ENCODE data around the gene EPHA2.

Gene EPHA2

GRCh38 chr1:16092097-16092922 lies 63.6 kb downstream of the EPHA2 start:
- no peak for DNase-seq (ENCODE audit: low read depth)

GRCh38 chr1:16091296-16091695 lies 64.6 kb downstream of the EPHA2 start:
- no peak for DNase-seq (ENCODE audit: low read depth)

GRCh38 chr1:16090076-16090826 lies 65.6 kb downstream of the EPHA2 start:
- DNase-seq (ENCODE audit: low read depth): no peak

- no peak for DNase-seq (ENCODE audit: low read depth)
Measured at GRCh38 chr1:16088996-16089395, 66.9 kb downstream of the EPHA2 start.

GRCh38 chr1:16088351-16088911 lies 67.4 kb downstream of the EPHA2 start:
- DNase-seq (ENCODE audit: low read depth): no peak

- no peak for DNase-seq (ENCODE audit: low read depth)
Measured at GRCh38 chr1:16087733-16088132, 68.1 kb downstream of the EPHA2 start.

GRCh38 chr1:16085522-16085921 lies 70.3 kb downstream of the EPHA2 start:
- DNase-seq (ENCODE audit: low read depth): no peak

- no peak for DNase-seq (ENCODE audit: low read depth)
Measured at GRCh38 chr1:16083486-16083885, 72.4 kb downstream of the EPHA2 start.

- DNase-seq (ENCODE audit: low read depth): no peak
Measured at GRCh38 chr1:16082283-16083038, 73.4 kb downstream of the EPHA2 start.

GRCh38 chr1:16081636-16082035 lies 74.2 kb downstream of the EPHA2 start:
- DNase-seq (ENCODE audit: low read depth): no peak

GRCh38 chr1:16080422-16081150 lies 75.3 kb downstream of the EPHA2 start:
- no peak for DNase-seq (ENCODE audit: low read depth)

GRCh38 chr1:16078925-16079656 lies 76.8 kb downstream of the EPHA2 start:
- DNase-seq (ENCODE audit: low read depth): peak; percentile 41

GRCh38 chr1:16077406-16078245 lies 78.2 kb downstream of the EPHA2 start:
- DNase-seq (ENCODE audit: low read depth): no peak

- DNase-seq (ENCODE audit: low read depth): no peak
Measured at GRCh38 chr1:16076865-16077238, 79.0 kb downstream of the EPHA2 start.

- DNase-seq (ENCODE audit: low read depth): no peak
Measured at GRCh38 chr1:16076031-16076864, 79.6 kb downstream of the EPHA2 start.

- DNase-seq (ENCODE audit: low read depth): no peak
Measured at GRCh38 chr1:16075337-16076030, 80.4 kb downstream of the EPHA2 start.

All from T-helper 22 cell (primary cell).